HG03571 (cell line): ENCODE results near the gene CHRNA3.
"Not testable (repeated sequence)": the region's sequence is repeated elsewhere in the genome, so short reads cannot be mapped to it uniquely, and the experiment has no call there.

Experiments
- ATAC-seq: cut with Tn5 transposase; IDR thresholded peaks from one replicate; pipeline ENCODE4 v1.9.1; 2021; ENCODE audit not compliant: unreplicated experiment

CHRNA3 gene

GRCh38 chr15:78563092-78563491, 57.7 kb downstream of the CHRNA3 start:
- ATAC-seq = no peak

- no peak for ATAC-seq
Observed at GRCh38 chr15:78561490-78561889, 59.3 kb downstream of the CHRNA3 start.

- ATAC-seq = not testable (repeated sequence)
Observed at GRCh38 chr15:78560201-78560600, 60.6 kb downstream of the CHRNA3 start.

GRCh38 chr15:78552597-78552996, 68.2 kb downstream of the CHRNA3 start:
- ATAC-seq = no peak

DNA sequence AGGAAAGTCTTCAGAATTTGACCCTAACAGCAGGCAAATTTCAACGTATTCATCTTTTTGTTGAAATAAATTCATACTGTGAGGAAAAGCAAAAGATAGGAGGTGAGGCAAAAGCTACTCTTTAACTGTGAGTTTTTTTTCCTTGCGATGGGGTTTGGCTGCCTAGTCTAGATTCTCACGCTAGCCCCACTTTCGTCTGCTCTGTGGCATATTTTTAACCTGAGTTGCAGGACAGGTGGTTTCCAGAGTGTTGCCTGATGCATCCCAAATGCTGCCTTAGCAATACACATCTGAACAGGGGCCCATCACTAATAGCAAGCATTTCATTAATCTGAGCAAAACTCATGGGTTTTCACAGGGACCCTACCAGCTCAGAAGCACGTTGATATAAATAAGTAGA, 68.9 kb downstream of the CHRNA3 start:
- ATAC-seq = no peak

DNA sequence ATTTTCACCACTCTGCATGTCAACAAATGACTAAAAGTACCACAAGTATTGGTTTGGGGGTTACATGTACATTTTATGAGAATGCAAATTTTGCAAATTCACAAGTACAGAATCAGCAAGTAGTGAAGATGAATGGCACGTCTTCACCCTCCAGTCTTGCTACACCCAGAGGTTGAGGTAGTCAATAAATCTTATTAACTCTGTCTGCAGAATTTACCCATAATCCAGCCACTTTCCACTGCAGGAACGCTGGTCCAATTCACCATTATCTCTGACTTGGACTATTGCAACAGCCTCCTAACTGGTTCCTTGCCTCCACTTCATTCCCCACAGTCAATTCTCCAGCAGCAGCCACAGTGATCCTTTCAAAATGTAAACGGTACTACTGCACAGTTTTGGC, 70.0 kb downstream of the CHRNA3 start:
- ATAC-seq = no peak

DNA sequence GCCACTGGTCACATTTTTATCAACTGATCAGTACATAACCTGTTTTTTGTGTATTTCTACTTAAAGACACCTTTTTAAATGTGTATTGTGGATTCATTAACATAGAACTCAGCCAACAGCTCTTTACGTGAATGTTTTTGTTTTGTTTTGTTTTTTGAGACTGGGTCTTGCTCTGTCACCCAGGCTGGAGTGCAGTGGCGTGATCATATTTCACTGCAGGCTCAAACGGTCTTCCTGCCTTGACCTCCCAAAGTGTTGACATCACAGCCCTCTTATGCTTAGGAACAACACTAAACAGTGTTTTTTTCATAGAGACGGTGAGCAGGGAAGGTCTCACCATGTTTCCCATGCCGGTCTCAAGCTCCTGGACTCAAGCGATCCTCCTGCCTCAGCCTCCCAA, 70.6 kb downstream of the CHRNA3 start:
- no peak for ATAC-seq
